ENCODE measurements around the gene HBB.

The HBB gene

DNA sequence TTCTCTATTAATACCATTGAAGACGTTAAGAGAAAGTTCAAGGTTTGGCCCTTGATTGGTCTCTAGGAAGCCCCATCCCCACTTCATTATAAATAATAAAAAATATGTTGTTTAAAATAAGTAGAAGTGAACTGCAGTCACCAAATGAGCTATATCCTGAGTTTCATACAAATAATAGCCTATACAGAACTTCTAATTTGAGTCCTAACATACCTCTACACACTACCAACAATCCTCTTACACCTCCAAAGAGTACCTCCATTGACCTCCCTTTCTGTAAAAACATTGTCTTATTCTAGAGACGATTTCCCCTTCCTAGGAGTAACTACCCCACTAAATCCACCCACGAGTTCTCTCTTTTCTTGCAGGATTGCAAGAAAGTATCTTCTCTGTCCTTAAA is 14.6 kb upstream of the HBB start:
- Histone ChIP-seq H3K56ac (ENCODE audit: low read length) (no peak overlapping the region), H2BK5ac (ENCODE audit: low read length) (no peak overlapping the region), H3K79me1 (ENCODE audit: low read length) (no peaks in the 10 kb centered on the region), H4K8ac (ENCODE audit: low read depth, low read length) (no peak overlapping the region), H3K79me2 (ENCODE audit: control insufficient read depth, insufficient read depth, low read length) (no peaks in the 10 kb centered on the region), H3K23ac (ENCODE audit: low read length) (no peak overlapping the region), H2BK15ac (replicated peaks; ENCODE audit: low read depth) (no peak overlapping the region), H3K4ac (ENCODE audit: low read depth, low read length) (no peak overlapping the region), H3K4me2 (ENCODE audit: low read length) (no peak overlapping the region), H4K5ac (ENCODE audit: low read length) (no peak overlapping the region), H3K27ac (ENCODE audit: low read depth, low read length) (no peak overlapping the region), H3K27me3 (ENCODE audit: insufficient read depth, low read length, poor library complexity) (no peaks in the 10 kb centered on the region), H3K18ac (ENCODE audit: low read length) (no peak overlapping the region), H3K36me3 (ENCODE audit: control insufficient read depth, insufficient read depth, low read length) (no peaks in the 10 kb centered on the region), H3K4me3 (ENCODE audit: low read length) (no peak overlapping the region), H2AK5ac (ENCODE audit: low read length) (no peak overlapping the region), H3K9ac (ENCODE audit: low read length) (no peak overlapping the region), H3K4me1 (ENCODE audit: control insufficient read depth, low read depth, low read length) (no peaks in the 10 kb centered on the region), H2BK120ac (ENCODE audit: low read depth, low read length) (no peak overlapping the region)
- WGBS (ENCODE audit: extremely low coverage, insufficient coverage, low lambda C conversion rate), result no CpG with 5 or more reads among the region's 3 CpGs
- DNase-seq, result no peak

GRCh38 chr11:5240458-5240857 is 13.6 kb upstream of the HBB start:
- Histone ChIP-seq H2AK5ac (ENCODE audit: low read length) (no peak overlapping the region), H3K4me1 (ENCODE audit: control insufficient read depth, low read depth, low read length) (no peaks in the 10 kb centered on the region), H3K4me2 (ENCODE audit: low read length) (no peak overlapping the region), H4K8ac (ENCODE audit: low read depth, low read length) (no peak overlapping the region), H3K79me2 (ENCODE audit: control insufficient read depth, insufficient read depth, low read length) (no peaks in the 10 kb centered on the region), H2BK15ac (replicated peaks; ENCODE audit: low read depth) (no peak overlapping the region), H3K23ac (ENCODE audit: low read length) (no peak overlapping the region), H3K36me3 (ENCODE audit: control insufficient read depth, insufficient read depth, low read length) (no peaks in the 10 kb centered on the region), H3K27ac (ENCODE audit: low read depth, low read length) (no peak overlapping the region), H3K56ac (ENCODE audit: low read length) (no peak overlapping the region), H3K27me3 (ENCODE audit: insufficient read depth, low read length, poor library complexity) (no peaks in the 10 kb centered on the region), H4K5ac (ENCODE audit: low read length) (no peak overlapping the region), H2BK120ac (ENCODE audit: low read depth, low read length) (no peak overlapping the region), H3K4me3 (ENCODE audit: low read length) (no peak overlapping the region), H3K79me1 (ENCODE audit: low read length) (no peaks in the 10 kb centered on the region), H3K4ac (ENCODE audit: low read depth, low read length) (no peak overlapping the region), H2BK5ac (ENCODE audit: low read length) (no peak overlapping the region), H3K9ac (ENCODE audit: low read length) (no peak overlapping the region), H3K18ac (ENCODE audit: low read length) (no peak overlapping the region)
- no CpG with 5 or more reads among the region's 2 CpGs for WGBS (ENCODE audit: extremely low coverage, insufficient coverage, low lambda C conversion rate)
- DNase-seq, result no peak

DNA sequence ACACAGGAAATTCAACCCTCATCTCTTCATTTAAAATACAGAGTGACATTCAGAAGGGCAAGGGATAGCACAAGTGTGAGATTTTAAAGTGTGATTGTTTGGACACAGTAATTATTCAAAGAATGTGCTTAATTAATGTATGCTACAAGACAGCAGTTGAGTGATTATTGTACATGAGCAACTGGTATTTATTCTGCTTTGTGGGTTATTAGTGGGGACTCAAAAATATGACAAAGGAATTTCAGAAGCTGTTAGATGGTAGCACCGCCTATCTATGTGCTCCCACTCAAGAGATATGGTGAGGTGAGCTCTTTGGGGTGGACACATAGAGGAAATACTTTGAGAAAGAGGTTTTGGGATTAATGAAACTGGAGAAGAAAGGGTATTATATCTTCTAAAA is 13.2 kb upstream of the HBB start:
- H3K4me1 ChIP-seq (ENCODE audit: control insufficient read depth, low read depth, low read length), result no peaks in the 10 kb centered on the region
- H2BK120ac ChIP-seq (ENCODE audit: low read depth, low read length), result no peak overlapping the region
- H3K9ac ChIP-seq (ENCODE audit: low read length), result no peak overlapping the region
- no peaks in the 10 kb centered on the region for H3K36me3 ChIP-seq (ENCODE audit: control insufficient read depth, insufficient read depth, low read length)
- no peak overlapping the region for H2BK5ac ChIP-seq (ENCODE audit: low read length)
- no peak overlapping the region for H3K4me3 ChIP-seq (ENCODE audit: low read length)
- H3K79me2 ChIP-seq (ENCODE audit: control insufficient read depth, insufficient read depth, low read length), result no peaks in the 10 kb centered on the region
- DNase-seq, result no peak
- H2AK5ac ChIP-seq (ENCODE audit: low read length), result no peak overlapping the region
- H4K5ac ChIP-seq (ENCODE audit: low read length), result no peak overlapping the region
- H3K4me2 ChIP-seq (ENCODE audit: low read length), result no peak overlapping the region
- H2BK15ac ChIP-seq (replicated peaks; ENCODE audit: low read depth), result no peak overlapping the region
- no CpG with 5 or more reads among the region's 1 CpG for WGBS (ENCODE audit: extremely low coverage, insufficient coverage, low lambda C conversion rate)
- no peak overlapping the region for H3K18ac ChIP-seq (ENCODE audit: low read length)
- no peak overlapping the region for H4K8ac ChIP-seq (ENCODE audit: low read depth, low read length)
- H3K56ac ChIP-seq (ENCODE audit: low read length), result no peak overlapping the region
- H3K79me1 ChIP-seq (ENCODE audit: low read length), result no peaks in the 10 kb centered on the region
- H3K27me3 ChIP-seq (ENCODE audit: insufficient read depth, low read length, poor library complexity), result no peaks in the 10 kb centered on the region
- no peak overlapping the region for H3K4ac ChIP-seq (ENCODE audit: low read depth, low read length)
- no peak overlapping the region for H3K23ac ChIP-seq (ENCODE audit: low read length)
- no peak overlapping the region for H3K27ac ChIP-seq (ENCODE audit: low read depth, low read length)

GRCh38 chr11:5239046-5239445 is 12.2 kb upstream of the HBB start:
- no peaks in the 10 kb centered on the region for H3K27me3 ChIP-seq (ENCODE audit: insufficient read depth, low read length, poor library complexity)
- H2BK5ac ChIP-seq (ENCODE audit: low read length), result no peak overlapping the region
- H2BK15ac ChIP-seq (replicated peaks; ENCODE audit: low read depth), result no peak overlapping the region
- no peaks in the 10 kb centered on the region for H3K36me3 ChIP-seq (ENCODE audit: control insufficient read depth, insufficient read depth, low read length)
- no peaks in the 10 kb centered on the region for H3K79me1 ChIP-seq (ENCODE audit: low read length)
- H3K56ac ChIP-seq (ENCODE audit: low read length), result no peak overlapping the region
- H2AK5ac ChIP-seq (ENCODE audit: low read length), result no peak overlapping the region
- H3K23ac ChIP-seq (ENCODE audit: low read length), result no peak overlapping the region
- H2BK120ac ChIP-seq (ENCODE audit: low read depth, low read length), result no peak overlapping the region
- H4K5ac ChIP-seq (ENCODE audit: low read length), result no peak overlapping the region
- no peak for DNase-seq
- H3K4me1 ChIP-seq (ENCODE audit: control insufficient read depth, low read depth, low read length), result no peaks in the 10 kb centered on the region
- H3K9ac ChIP-seq (ENCODE audit: low read length), result no peak overlapping the region
- H4K8ac ChIP-seq (ENCODE audit: low read depth, low read length), result no peak overlapping the region
- H3K4me2 ChIP-seq (ENCODE audit: low read length), result no peak overlapping the region
- no peak overlapping the region for H3K18ac ChIP-seq (ENCODE audit: low read length)
- no peak overlapping the region for H3K4me3 ChIP-seq (ENCODE audit: low read length)
- no peak overlapping the region for H3K4ac ChIP-seq (ENCODE audit: low read depth, low read length)
- no peaks in the 10 kb centered on the region for H3K79me2 ChIP-seq (ENCODE audit: control insufficient read depth, insufficient read depth, low read length)
- no peak overlapping the region for H3K27ac ChIP-seq (ENCODE audit: low read depth, low read length)

DNA sequence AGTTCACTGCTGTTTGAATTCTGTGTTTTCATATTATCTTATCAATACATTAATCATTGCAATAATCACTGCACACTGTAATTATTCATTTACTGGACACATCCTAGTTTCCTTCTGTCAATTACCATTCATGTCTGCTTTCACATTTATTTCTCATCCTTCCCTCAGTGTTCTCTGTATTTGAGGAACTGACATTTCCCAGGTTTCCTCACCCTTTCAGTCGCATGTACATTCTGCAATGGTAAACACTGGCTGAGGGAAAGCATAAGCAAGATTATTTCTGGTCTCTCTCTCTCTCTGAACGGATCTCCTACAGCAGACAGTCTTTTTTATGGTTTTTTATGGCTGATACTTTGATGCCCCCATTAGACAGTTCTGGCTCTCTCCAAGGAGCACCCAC is 11.6 kb upstream of the HBB start:
- H3K9ac ChIP-seq (ENCODE audit: low read length), result no peak overlapping the region
- H3K4me3 ChIP-seq (ENCODE audit: low read length), result no peak overlapping the region
- H2AK5ac ChIP-seq (ENCODE audit: low read length), result no peak overlapping the region
- no peak overlapping the region for H2BK5ac ChIP-seq (ENCODE audit: low read length)
- no peaks in the 10 kb centered on the region for H3K79me1 ChIP-seq (ENCODE audit: low read length)
- H3K18ac ChIP-seq (ENCODE audit: low read length), result no peak overlapping the region
- no peak overlapping the region for H4K8ac ChIP-seq (ENCODE audit: low read depth, low read length)
- H3K79me2 ChIP-seq (ENCODE audit: control insufficient read depth, insufficient read depth, low read length), result no peaks in the 10 kb centered on the region
- no peak overlapping the region for H4K5ac ChIP-seq (ENCODE audit: low read length)
- no peak overlapping the region for H2BK120ac ChIP-seq (ENCODE audit: low read depth, low read length)
- H3K27ac ChIP-seq (ENCODE audit: low read depth, low read length), result no peak overlapping the region
- no CpG with 5 or more reads among the region's 2 CpGs for WGBS (ENCODE audit: extremely low coverage, insufficient coverage, low lambda C conversion rate)
- no peak overlapping the region for H3K23ac ChIP-seq (ENCODE audit: low read length)
- H3K27me3 ChIP-seq (ENCODE audit: insufficient read depth, low read length, poor library complexity), result no peaks in the 10 kb centered on the region
- no peak for DNase-seq
- H3K56ac ChIP-seq (ENCODE audit: low read length), result no peak overlapping the region
- H3K36me3 ChIP-seq (ENCODE audit: control insufficient read depth, insufficient read depth, low read length), result no peaks in the 10 kb centered on the region
- H3K4me2 ChIP-seq (ENCODE audit: low read length), result no peak overlapping the region
- H3K4me1 ChIP-seq (ENCODE audit: control insufficient read depth, low read depth, low read length), result no peaks in the 10 kb centered on the region
- H3K4ac ChIP-seq (ENCODE audit: low read depth, low read length), result no peak overlapping the region
- H2BK15ac ChIP-seq (replicated peaks; ENCODE audit: low read depth), result no peak overlapping the region

- H2BK15ac ChIP-seq (replicated peaks; ENCODE audit: low read depth), result no peak overlapping the region
- no peak overlapping the region for H3K27ac ChIP-seq (ENCODE audit: low read depth, low read length)
- no peak overlapping the region for H3K9ac ChIP-seq (ENCODE audit: low read length)
- WGBS (ENCODE audit: extremely low coverage, insufficient coverage, low lambda C conversion rate), result no CpG with 5 or more reads among the region's 2 CpGs
- H2AK5ac ChIP-seq (ENCODE audit: low read length), result no peak overlapping the region
- no peak overlapping the region for H3K18ac ChIP-seq (ENCODE audit: low read length)
- no peak overlapping the region for H2BK120ac ChIP-seq (ENCODE audit: low read depth, low read length)
- H3K79me1 ChIP-seq (ENCODE audit: low read length), result no peaks in the 10 kb centered on the region
- no peak overlapping the region for H4K5ac ChIP-seq (ENCODE audit: low read length)
- no peaks in the 10 kb centered on the region for H3K27me3 ChIP-seq (ENCODE audit: insufficient read depth, low read length, poor library complexity)
- H3K4ac ChIP-seq (ENCODE audit: low read depth, low read length), result no peak overlapping the region
- no peak overlapping the region for H3K56ac ChIP-seq (ENCODE audit: low read length)
- no peaks in the 10 kb centered on the region for H3K79me2 ChIP-seq (ENCODE audit: control insufficient read depth, insufficient read depth, low read length)
- H2BK5ac ChIP-seq (ENCODE audit: low read length), result no peak overlapping the region
- H3K4me1 ChIP-seq (ENCODE audit: control insufficient read depth, low read depth, low read length), result no peaks in the 10 kb centered on the region
- H3K23ac ChIP-seq (ENCODE audit: low read length), result no peak overlapping the region
- H3K4me2 ChIP-seq (ENCODE audit: low read length), result no peak overlapping the region
- no peak for DNase-seq
- no peaks in the 10 kb centered on the region for H3K36me3 ChIP-seq (ENCODE audit: control insufficient read depth, insufficient read depth, low read length)
- no peak overlapping the region for H4K8ac ChIP-seq (ENCODE audit: low read depth, low read length)
- H3K4me3 ChIP-seq (ENCODE audit: low read length), result no peak overlapping the region
Measured at GRCh38 chr11:5237420-5237819, 10.5 kb upstream of the HBB start.

Measured in mesendoderm (in vitro differentiated cells).